ENCODE measurements around the gene MZT2A. TPM values are rescaled to one million over a fixed set of nuclear protein-coding genes. Genes with fewer than 3 reads are reported as not detected.
"Not testable (repeated sequence)": the region's sequence is repeated elsewhere in the genome, so short reads cannot be mapped to it uniquely, and the experiment has no call there.

The MZT2A gene
- total RNA-seq, 1 donor from 2014 or later: 45.0 TPM

DNA sequence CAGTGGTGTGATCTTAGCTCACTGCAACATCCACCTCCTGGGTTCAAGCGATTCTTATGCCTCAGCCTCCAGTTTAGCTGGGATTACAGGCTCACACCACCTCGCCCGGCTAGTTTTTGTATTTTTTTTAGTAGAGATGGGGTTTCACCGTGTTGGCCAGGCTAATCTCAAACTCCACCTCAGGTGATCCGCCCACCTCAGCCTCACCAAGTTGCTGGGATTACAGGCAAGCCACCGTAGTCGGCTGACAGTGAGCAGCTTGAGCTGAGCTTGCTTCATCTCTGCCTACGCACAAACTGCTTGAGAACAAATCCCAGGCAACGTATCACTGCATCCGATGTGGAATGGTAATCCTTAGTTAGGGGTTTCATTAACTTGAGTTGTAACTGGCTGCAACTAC is 24.5 kb downstream of the MZT2A start:
- not testable (repeated sequence) for H3K27me3 Mint-ChIP-seq (ENCODE audit: insufficient read depth, low read depth); DNase-seq (ENCODE audit: low spot score); H3K27ac Mint-ChIP-seq; H3K9ac ChIP-seq; H2AFZ ChIP-seq (replicated peaks); H3F3A ChIP-seq (ENCODE audit: low read depth); H3K4me1 Mint-ChIP-seq; H3K27me3 ChIP-seq; H3K4me2 ChIP-seq; H3K9me3 ChIP-seq (ENCODE audit: low read depth); H3K27ac ChIP-seq; H3K79me2 ChIP-seq (ENCODE audit: low read depth); H3K4me3 ChIP-seq; H3K4me3 Mint-ChIP-seq; H3K36me3 Mint-ChIP-seq; H3K4me1 ChIP-seq; H3K9me3 Mint-ChIP-seq; H4K20me1 ChIP-seq (ENCODE audit: low read depth); H3K36me3 ChIP-seq

DNA sequence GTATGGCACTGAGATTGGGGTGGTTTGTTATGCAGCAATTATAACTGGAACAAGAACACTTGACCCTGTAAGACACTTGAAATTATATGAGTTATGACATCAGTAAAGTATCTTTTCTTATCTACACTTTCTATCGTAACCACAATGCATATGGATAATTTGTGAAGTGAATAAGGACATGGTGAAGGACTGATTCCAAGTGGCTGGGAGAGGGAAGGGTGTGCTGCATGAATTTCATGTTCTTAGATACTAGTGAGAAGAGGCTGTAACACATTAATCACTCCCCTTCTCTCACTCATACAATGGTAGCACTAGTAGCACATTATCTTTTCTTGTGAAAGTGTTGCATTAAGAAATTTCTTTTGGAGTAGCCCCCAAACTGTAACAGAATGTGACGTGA is 37.3 kb downstream of the MZT2A start:
- H3K4me1 Mint-ChIP-seq; H3K4me3 Mint-ChIP-seq; H3K27ac ChIP-seq; H2AFZ ChIP-seq (replicated peaks); H3K9me3 Mint-ChIP-seq; H3K4me1 ChIP-seq; H3K27ac Mint-ChIP-seq; H4K20me1 ChIP-seq (ENCODE audit: low read depth); H3K27me3 Mint-ChIP-seq (ENCODE audit: insufficient read depth, low read depth); H3K9ac ChIP-seq; H3K4me2 ChIP-seq; H3K4me3 ChIP-seq; H3K9me3 ChIP-seq (ENCODE audit: low read depth); H3K36me3 ChIP-seq; H3F3A ChIP-seq (ENCODE audit: low read depth); DNase-seq (ENCODE audit: low spot score); H3K36me3 Mint-ChIP-seq; H3K79me2 ChIP-seq (ENCODE audit: low read depth); H3K27me3 ChIP-seq: not testable (repeated sequence)

- H3K79me2 ChIP-seq (ENCODE audit: low read depth); H3K27me3 ChIP-seq; H3K36me3 Mint-ChIP-seq; H2AFZ ChIP-seq (replicated peaks); H3K27ac Mint-ChIP-seq; DNase-seq (ENCODE audit: low spot score); H3K36me3 ChIP-seq; H4K20me1 ChIP-seq (ENCODE audit: low read depth); H3K9me3 ChIP-seq (ENCODE audit: low read depth); H3K9me3 Mint-ChIP-seq; H3K27me3 Mint-ChIP-seq (ENCODE audit: insufficient read depth, low read depth); H3F3A ChIP-seq (ENCODE audit: low read depth); H3K4me1 ChIP-seq; H3K27ac ChIP-seq; H3K4me1 Mint-ChIP-seq; H3K4me2 ChIP-seq; H3K4me3 Mint-ChIP-seq; H3K4me3 ChIP-seq; H3K9ac ChIP-seq: not testable (repeated sequence)
These were observed 40.8 kb downstream of the MZT2A start for GRCh38 chr2:131451265-131451949.

DNA sequence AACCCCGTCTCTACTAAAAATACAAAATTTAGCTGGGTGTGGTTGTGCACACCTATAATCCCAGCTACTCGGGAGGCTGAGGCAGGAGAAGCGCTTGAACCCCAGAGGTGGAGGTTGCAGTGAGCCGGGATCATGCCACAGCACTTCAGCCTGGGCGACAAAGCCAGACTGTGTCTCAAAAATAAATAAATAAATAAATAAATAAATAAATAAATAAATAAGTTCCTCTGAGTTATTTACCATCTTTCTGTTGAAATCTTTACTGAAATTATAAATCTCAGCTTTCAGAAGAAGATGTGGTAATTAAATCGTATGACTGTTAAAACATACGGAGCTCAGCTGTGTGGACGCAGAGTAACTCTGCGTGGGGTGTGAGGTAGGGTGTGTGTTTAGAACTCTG is 44.2 kb downstream of the MZT2A start:
- H3K27ac Mint-ChIP-seq; H3K4me1 ChIP-seq; H2AFZ ChIP-seq (replicated peaks); H3K9me3 Mint-ChIP-seq; DNase-seq (ENCODE audit: low spot score); H3K27ac ChIP-seq; H3K9me3 ChIP-seq (ENCODE audit: low read depth); H3K36me3 Mint-ChIP-seq; H3K4me1 Mint-ChIP-seq; H3K4me3 ChIP-seq; H3K27me3 Mint-ChIP-seq (ENCODE audit: insufficient read depth, low read depth); H3K79me2 ChIP-seq (ENCODE audit: low read depth); H4K20me1 ChIP-seq (ENCODE audit: low read depth); H3F3A ChIP-seq (ENCODE audit: low read depth); H3K27me3 ChIP-seq; H3K36me3 ChIP-seq; H3K4me2 ChIP-seq; H3K9ac ChIP-seq; H3K4me3 Mint-ChIP-seq: not testable (repeated sequence)

DNA sequence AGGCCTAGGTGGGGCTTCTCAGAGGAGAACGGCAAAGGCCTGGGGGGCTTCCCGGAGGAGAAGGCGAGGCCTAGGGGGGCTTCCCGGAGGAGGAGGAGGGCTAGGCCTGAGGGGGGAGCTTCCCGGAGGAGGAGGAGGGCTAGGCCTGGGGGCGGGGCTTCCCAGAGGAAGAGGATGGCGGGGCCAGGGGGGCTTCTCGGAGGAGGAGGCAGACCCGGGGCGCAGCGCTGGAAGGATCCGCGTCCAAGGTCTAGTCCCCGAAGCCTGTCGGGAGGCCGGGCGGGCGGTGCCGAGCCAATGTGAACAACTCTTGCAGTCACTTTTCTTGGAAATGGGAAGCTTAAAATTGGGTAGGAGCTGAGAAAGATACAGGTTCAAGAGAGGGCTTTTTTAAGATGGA is 46.3 kb downstream of the MZT2A start:
- H3K27me3 ChIP-seq: no peaks in the 10 kb centered on the region
- H2AFZ ChIP-seq (replicated peaks): no peak overlapping the region
- no peak for DNase-seq (ENCODE audit: low spot score)
- no peaks in the 10 kb centered on the region for H3K9me3 Mint-ChIP-seq
- H3K4me3 ChIP-seq: no peak overlapping the region
- peaks cover 5% of the 10 kb centered on the region for H3K4me1 Mint-ChIP-seq
- no peaks in the 10 kb centered on the region for H3K36me3 Mint-ChIP-seq
- no peak overlapping the region for H3K4me3 Mint-ChIP-seq
- H3K79me2 ChIP-seq (ENCODE audit: low read depth): no peaks in the 10 kb centered on the region
- H3K27ac Mint-ChIP-seq: no peak overlapping the region
- no peaks in the 10 kb centered on the region for H3K27me3 Mint-ChIP-seq (ENCODE audit: insufficient read depth, low read depth)
- H3K4me2 ChIP-seq: no peak overlapping the region
- TF ChIP-seq EZH2 (IDR thresholded peaks at IDR 0.05) (no peak), EZH2phosphoT487 (IDR thresholded peaks at IDR 0.05) (no peak), CTCF (IDR thresholded peaks at IDR 0.05) (no peak)
- no peaks in the 10 kb centered on the region for H3K9me3 ChIP-seq (ENCODE audit: low read depth)
- no peak overlapping the region for H3K9ac ChIP-seq
- no peaks in the 10 kb centered on the region for H3K4me1 ChIP-seq
- H3F3A ChIP-seq (ENCODE audit: low read depth): no peaks in the 10 kb centered on the region
- no peak overlapping the region for H3K27ac ChIP-seq
- no peaks in the 10 kb centered on the region for H3K36me3 ChIP-seq
- H4K20me1 ChIP-seq (ENCODE audit: low read depth): no peaks in the 10 kb centered on the region

GRCh38 chr2:131445515-131445797 is 46.7 kb downstream of the MZT2A start:
- not testable (repeated sequence) for H3K4me2 ChIP-seq; H3K27ac ChIP-seq; H3K9me3 ChIP-seq (ENCODE audit: low read depth); DNase-seq (ENCODE audit: low spot score); H3K36me3 ChIP-seq; H3K4me3 Mint-ChIP-seq; H3K4me1 ChIP-seq; H3K9me3 Mint-ChIP-seq; H3K36me3 Mint-ChIP-seq; H3K9ac ChIP-seq; H3K27ac Mint-ChIP-seq; H3K4me3 ChIP-seq; H3K79me2 ChIP-seq (ENCODE audit: low read depth); H2AFZ ChIP-seq (replicated peaks); H3F3A ChIP-seq (ENCODE audit: low read depth); H4K20me1 ChIP-seq (ENCODE audit: low read depth); H3K27me3 ChIP-seq; H3K27me3 Mint-ChIP-seq (ENCODE audit: insufficient read depth, low read depth); H3K4me1 Mint-ChIP-seq

DNA sequence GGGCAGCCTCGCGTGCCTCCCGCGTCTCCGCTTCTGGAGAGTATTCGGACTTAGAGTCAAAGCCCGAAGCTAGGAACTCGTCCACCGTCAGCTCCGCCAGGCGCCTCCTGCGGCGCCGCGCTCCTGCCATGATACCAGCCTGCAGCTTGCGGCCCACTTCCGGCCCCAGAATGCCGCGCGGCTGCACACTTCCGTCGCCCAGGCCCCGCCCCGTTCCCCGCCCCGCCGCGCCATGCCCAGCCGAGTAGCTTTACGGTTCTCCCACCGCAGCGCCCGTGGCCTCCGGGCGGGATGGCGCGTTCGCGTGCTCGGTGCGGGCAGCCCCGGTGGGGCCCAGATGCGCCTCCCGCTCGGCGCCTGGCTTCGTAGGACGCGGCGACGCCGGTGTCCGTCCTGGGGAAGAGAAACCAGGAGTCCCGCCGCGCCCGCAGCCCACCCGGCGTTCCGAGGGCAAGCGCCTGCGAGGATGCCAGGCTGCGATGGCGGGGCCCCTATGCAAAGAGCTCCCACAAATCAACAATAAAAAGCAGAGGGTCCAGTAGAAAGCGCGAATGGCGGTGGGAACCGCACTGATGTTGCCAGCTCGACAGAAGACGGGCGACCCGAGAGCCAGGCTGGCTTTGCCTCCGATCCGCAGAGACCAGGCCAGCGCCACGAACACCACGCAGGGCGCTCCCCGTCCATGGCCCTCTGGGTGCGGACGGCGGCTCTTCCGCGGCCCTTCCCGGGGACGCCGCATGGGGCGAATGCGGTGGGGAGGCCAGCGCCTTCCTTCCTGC is 47.3 kb downstream of the MZT2A start:
- not testable (repeated sequence) for H3K4me1 ChIP-seq; H4K20me1 ChIP-seq (ENCODE audit: low read depth); H2AFZ ChIP-seq (replicated peaks); H3K4me3 Mint-ChIP-seq; H3K79me2 ChIP-seq (ENCODE audit: low read depth); H3K4me2 ChIP-seq; H3F3A ChIP-seq (ENCODE audit: low read depth); H3K27me3 Mint-ChIP-seq (ENCODE audit: insufficient read depth, low read depth); H3K9me3 Mint-ChIP-seq; H3K27me3 ChIP-seq; H3K27ac Mint-ChIP-seq; H3K9me3 ChIP-seq (ENCODE audit: low read depth); H3K9ac ChIP-seq; DNase-seq (ENCODE audit: low spot score); H3K4me3 ChIP-seq; H3K36me3 Mint-ChIP-seq; H3K4me1 Mint-ChIP-seq; H3K27ac ChIP-seq; H3K36me3 ChIP-seq
